Fibroblast of lung (primary cell): ENCODE data around the gene CD247.

ENCODE experiments used
- EZH2 ChIP-seq: IDR thresholded peaks from 2 replicates; pipeline ENCODE4 v1.5.1; 2012; ENCODE audit warnings: low read length, control low read depth, mild to moderate bottlenecking; ENCODE audit errors: missing control alignments
- TF ChIP-seq, protein P1 (sequence below), 2 donors: IDR thresholded peaks in 1 of 2; conservative IDR thresholded peaks in 1 of 2; 1 replicate in 1 of 2; 2 replicates in 1 of 2; pipeline ENCODE4 v1.5.1; 2011 to 2012; ENCODE audit warnings: low read length in 2 of 2, control low read depth in 1 of 2, inconsistent platforms in 1 of 2, low read depth in 1 of 2, mild to moderate bottlenecking in 1 of 2

DNA sequence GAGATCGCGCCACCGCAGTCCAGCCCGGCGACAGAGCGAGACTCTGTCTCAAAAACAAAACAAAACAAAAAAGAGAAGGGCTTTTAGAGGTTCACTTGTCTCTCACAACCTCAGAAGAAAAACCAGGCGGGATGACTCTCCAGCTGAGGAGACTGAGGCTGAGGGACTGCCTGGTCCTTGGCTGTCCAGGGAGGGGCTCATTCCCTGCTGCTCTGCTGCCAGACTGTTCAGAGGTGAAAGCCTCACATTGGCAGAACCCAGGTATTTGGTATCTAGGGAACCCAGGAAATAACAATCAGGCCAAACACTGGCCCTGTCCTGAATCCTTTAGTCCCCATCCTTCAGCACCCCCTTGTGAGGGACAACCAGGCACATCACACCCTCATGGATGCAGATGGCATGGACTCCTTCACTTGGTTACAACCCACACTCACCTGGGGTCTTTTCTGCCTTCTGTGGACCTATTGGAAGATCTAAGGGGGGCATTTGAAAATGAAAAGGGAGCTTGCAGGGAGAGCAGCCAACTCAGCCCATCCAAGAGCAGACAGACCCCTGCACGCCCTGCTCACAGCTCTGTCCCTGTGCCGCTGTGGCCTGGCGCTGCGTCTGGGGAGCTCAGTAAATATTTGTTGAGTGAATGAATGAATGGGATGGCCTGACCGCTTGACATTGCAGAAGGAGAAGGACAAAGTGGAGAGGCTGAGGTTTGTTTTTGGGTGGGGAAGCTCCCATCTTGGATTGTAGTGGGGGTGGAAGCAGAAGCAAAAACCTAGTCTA, 33.4 kb downstream of the CD247 start:
- TF ChIP-seq, protein P1, sequence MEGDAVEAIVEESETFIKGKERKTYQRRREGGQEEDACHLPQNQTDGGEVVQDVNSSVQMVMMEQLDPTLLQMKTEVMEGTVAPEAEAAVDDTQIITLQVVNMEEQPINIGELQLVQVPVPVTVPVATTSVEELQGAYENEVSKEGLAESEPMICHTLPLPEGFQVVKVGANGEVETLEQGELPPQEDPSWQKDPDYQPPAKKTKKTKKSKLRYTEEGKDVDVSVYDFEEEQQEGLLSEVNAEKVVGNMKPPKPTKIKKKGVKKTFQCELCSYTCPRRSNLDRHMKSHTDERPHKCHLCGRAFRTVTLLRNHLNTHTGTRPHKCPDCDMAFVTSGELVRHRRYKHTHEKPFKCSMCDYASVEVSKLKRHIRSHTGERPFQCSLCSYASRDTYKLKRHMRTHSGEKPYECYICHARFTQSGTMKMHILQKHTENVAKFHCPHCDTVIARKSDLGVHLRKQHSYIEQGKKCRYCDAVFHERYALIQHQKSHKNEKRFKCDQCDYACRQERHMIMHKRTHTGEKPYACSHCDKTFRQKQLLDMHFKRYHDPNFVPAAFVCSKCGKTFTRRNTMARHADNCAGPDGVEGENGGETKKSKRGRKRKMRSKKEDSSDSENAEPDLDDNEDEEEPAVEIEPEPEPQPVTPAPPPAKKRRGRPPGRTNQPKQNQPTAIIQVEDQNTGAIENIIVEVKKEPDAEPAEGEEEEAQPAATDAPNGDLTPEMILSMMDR (conservative IDR thresholded peaks at IDR 0.05 in 1 of 2, IDR thresholded peaks at IDR 0.05 in 1 of 2; ENCODE audit: low read depth in 1 of 2, low read length in 2 of 2), result no peak
- TF ChIP-seq EZH2, result no peak
